Endothelial cell of umbilical vein (primary cell): Measurements from ENCODE around the gene BCL7A. TPM values are rescaled to one million over a fixed set of nuclear protein-coding genes. Genes with fewer than 3 reads are reported as not detected.

Experiments used
- BruUV-seq: library from RNA; stranded (reverse); fragments of 400-500 nt; replicated peaks from 2 replicates; lab custom pipeline; 2021; lab: Mats Ljungman, UMichigan
- CTCF ChIA-PET: fragments of 300-600, 350-600 bp; sonication (Branson Sonifier 250); formaldehyde crosslinking; loops from one replicate; lab custom pipeline; 2021; ENCODE audit warnings: antibody characterized with exemption, inconsistent platforms; lab: Charles Lee
- POLR2A ChIA-PET: fragments of 300-600, 350-600 bp; sonication (Branson Sonifier 250); formaldehyde crosslinking; loops from one replicate; lab custom pipeline; 2021; ENCODE audit warnings: antibody characterized with exemption, inconsistent platforms; lab: Charles Lee
- DNase-seq: peaks from one replicate; pipeline ENCODE4 v3.0.0-alpha.2; 2011; ENCODE audit warnings: low read depth, low spot score
- FAIRE-seq: peaks from 2 replicates; lab custom pipeline; 2011; peaks lifted over from hg19 to GRCh38; lab: Jason Lieb, UNC
- H2AFZ ChIP-seq: 2 replicates; pipeline ENCODE4 v1.6.0; 2012; ENCODE audit warnings: low read depth, low read length, control low read depth, inconsistent platforms
- H3K27ac ChIP-seq: 2 replicates; pipeline ENCODE4 v1.5.1; 2011; ENCODE audit warnings: low read depth, mild to moderate bottlenecking, control low read depth, low read length, moderate library complexity; ENCODE audit not compliant: insufficient read depth
- H3K27me3 ChIP-seq, 2 experiments: 2 replicates each; pipeline versions ENCODE4 v1.6.0 to v1.6.1; 2011; ENCODE audit warnings: low read length in 2 of 2, mixed read lengths in 1 of 2; ENCODE audit not compliant: control insufficient read depth in 2 of 2, insufficient read depth in 2 of 2
- H3K36me3 ChIP-seq, 2 experiments: 2 replicates in 1 of 2; 3 replicates in 1 of 2; pipeline ENCODE4 v1.5.1; 2011; ENCODE audit warnings: low read length in 2 of 2, mild to moderate bottlenecking in 1 of 2, moderate library complexity in 1 of 2; ENCODE audit not compliant: control insufficient read depth in 2 of 2, insufficient read depth in 2 of 2; ENCODE audit errors: extremely low read depth in 1 of 2
- H3K4me1 ChIP-seq: 3 replicates; pipeline ENCODE4 v1.5.1; 2011; ENCODE audit warnings: mild to moderate bottlenecking, low read length; ENCODE audit not compliant: control insufficient read depth, insufficient read depth; ENCODE audit errors: extremely low read depth
- H3K4me2 ChIP-seq: 2 replicates; pipeline ENCODE4 v1.6.1; 2011; ENCODE audit warnings: low read length, control low read depth, mixed read lengths; ENCODE audit not compliant: insufficient read depth
- H3K4me3 ChIP-seq, 3 experiments: fragments of 200-600 bp in 1 of 3; sonication (generic), shearing (Covaris generic) in 1 of 3; replicated peaks in 1 of 3; 2 replicates each; pipeline ENCODE4 v1.5.1; 2011 to 2016; ENCODE audit warnings: control low read depth in 3 of 3, low read length in 3 of 3, mild to moderate bottlenecking in 2 of 3, inconsistent platforms in 1 of 3, low read depth in 1 of 3, moderate library complexity in 1 of 3; ENCODE audit not compliant: insufficient read depth in 1 of 3
- H3K79me2 ChIP-seq: 2 replicates; pipeline ENCODE4 v1.6.0; 2012; ENCODE audit warnings: low read length, inconsistent platforms; ENCODE audit not compliant: control insufficient read depth, insufficient read depth
- H3K9ac ChIP-seq: replicated peaks from 2 replicates; pipeline ENCODE3; 2011; ENCODE audit warnings: low read length, control low read depth; ENCODE audit not compliant: insufficient read depth; ENCODE audit errors: extremely low read depth
- H3K9me1 ChIP-seq: replicated peaks from 3 replicates; pipeline ENCODE4 v1.6.0; 2011; ENCODE audit warnings: mild to moderate bottlenecking, low read length; ENCODE audit not compliant: control insufficient read depth, insufficient read depth; ENCODE audit errors: extremely low read depth
- H3K9me3 ChIP-seq: replicated peaks from 2 replicates; pipeline ENCODE4 v1.5.1; 2012; ENCODE audit warnings: low read length, inconsistent platforms; ENCODE audit not compliant: control insufficient read depth, insufficient read depth
- H4K20me1 ChIP-seq: replicated peaks from 2 replicates; pipeline ENCODE3; 2011; ENCODE audit warnings: mild to moderate bottlenecking, low read length; ENCODE audit not compliant: control insufficient read depth, insufficient read depth; ENCODE audit errors: extremely low read depth
- EZH2 ChIP-seq: IDR thresholded peaks from 2 replicates; pipeline ENCODE4 v1.6.1; 2012; ENCODE audit warnings: borderline replicate concordance, low read depth, mild to moderate bottlenecking, moderate library complexity, low read length, inconsistent platforms; ENCODE audit not compliant: severe bottlenecking
- FOS ChIP-seq: IDR thresholded peaks from 2 replicates; pipeline ENCODE4 v1.6.1; 2011; ENCODE audit warnings: mild to moderate bottlenecking, low read length, moderate library complexity, borderline replicate concordance; ENCODE audit not compliant: insufficient read depth
- GATA2 ChIP-seq: IDR thresholded peaks from 2 replicates; pipeline ENCODE4 v1.7.0; 2011; ENCODE audit warnings: low read depth, mild to moderate bottlenecking, moderate library complexity, mixed read lengths, low read length; ENCODE audit not compliant: insufficient read length, insufficient read depth
- JUN ChIP-seq: IDR thresholded peaks from 2 replicates; pipeline ENCODE4 v1.6.1; 2011; ENCODE audit warnings: borderline replicate concordance, low read depth; ENCODE audit not compliant: insufficient read length, insufficient read depth
- MYC ChIP-seq: IDR thresholded peaks from one replicate; pipeline ENCODE4 v1.6.1; 2011; ENCODE audit warnings: mild to moderate bottlenecking, low read depth, low read length
- POLR2A ChIP-seq: IDR thresholded peaks from 2 replicates; pipeline ENCODE4 v1.6.1; 2012; ENCODE audit warnings: low read depth, mild to moderate bottlenecking, control low read depth, low read length
- POLR2AphosphoS5 ChIP-seq: IDR thresholded peaks from 2 replicates; pipeline ENCODE4 v1.6.1; 2012; ENCODE audit warnings: low read depth, mild to moderate bottlenecking, control low read depth, low read length, moderate library complexity; ENCODE audit not compliant: insufficient read depth
- dilution Hi-C: fragments of 300-500 bp; cut with MboI; formaldehyde crosslinking; loops from one replicate; pipeline ENCODE4 v1.15.0; 2019; ENCODE audit warnings: low sequenced_read_pairs; ENCODE audit not compliant: extremely low pct_ligation_motif_present
- intact Hi-C: fragments of 100-400 bp; cut with micrococcal nuclease; formaldehyde crosslinking; loops from one replicate; pipeline ENCODE4 v1.10.0; 2022
- polyA plus RNA-seq, 4 experiments: library from polyadenylated mRNA; depleted of rRNA in 3 of 4; stranded (reverse) in 3 of 4; unstranded in 1 of 4; fragments of >200 nt; gene quantifications; 2 replicates each; pipeline versions ENCODE4 v1.2.1 to v1.2.3, GENCODE V29; 2011 to 2012; ENCODE audit warnings: missing spikeins in 1 of 4
- total RNA-seq: library from RNA; stranded (reverse); gene quantifications from 2 replicates; pipeline ENCODE4 v1.2.3, GENCODE V29; 2021
- TF ChIP-seq, protein P1 (sequence below), 2 donors: IDR thresholded peaks; 1 replicate in 1 of 2; 2 replicates in 1 of 2; pipeline ENCODE4 v1.5.1; 2011; ENCODE audit warnings: low read length in 2 of 2, mild to moderate bottlenecking in 2 of 2, moderate library complexity in 2 of 2, control low read depth in 1 of 2, inconsistent platforms in 1 of 2, low read depth in 1 of 2; ENCODE audit not compliant: insufficient read depth in 1 of 2; ENCODE audit errors: extremely low read depth in 1 of 2
- TF ChIP-seq, protein P2 (sequence below): IDR thresholded peaks from 2 replicates; pipeline ENCODE4 v1.6.1; 2011; ENCODE audit not compliant: insufficient read depth, insufficient read length

BCL7A gene
- total and polyA plus RNA-seq, 2 donors (not counting 3 experiments of a cell fraction or from before 2014, with no cell fraction given), result 9.7 to 11.1 TPM

DNA sequence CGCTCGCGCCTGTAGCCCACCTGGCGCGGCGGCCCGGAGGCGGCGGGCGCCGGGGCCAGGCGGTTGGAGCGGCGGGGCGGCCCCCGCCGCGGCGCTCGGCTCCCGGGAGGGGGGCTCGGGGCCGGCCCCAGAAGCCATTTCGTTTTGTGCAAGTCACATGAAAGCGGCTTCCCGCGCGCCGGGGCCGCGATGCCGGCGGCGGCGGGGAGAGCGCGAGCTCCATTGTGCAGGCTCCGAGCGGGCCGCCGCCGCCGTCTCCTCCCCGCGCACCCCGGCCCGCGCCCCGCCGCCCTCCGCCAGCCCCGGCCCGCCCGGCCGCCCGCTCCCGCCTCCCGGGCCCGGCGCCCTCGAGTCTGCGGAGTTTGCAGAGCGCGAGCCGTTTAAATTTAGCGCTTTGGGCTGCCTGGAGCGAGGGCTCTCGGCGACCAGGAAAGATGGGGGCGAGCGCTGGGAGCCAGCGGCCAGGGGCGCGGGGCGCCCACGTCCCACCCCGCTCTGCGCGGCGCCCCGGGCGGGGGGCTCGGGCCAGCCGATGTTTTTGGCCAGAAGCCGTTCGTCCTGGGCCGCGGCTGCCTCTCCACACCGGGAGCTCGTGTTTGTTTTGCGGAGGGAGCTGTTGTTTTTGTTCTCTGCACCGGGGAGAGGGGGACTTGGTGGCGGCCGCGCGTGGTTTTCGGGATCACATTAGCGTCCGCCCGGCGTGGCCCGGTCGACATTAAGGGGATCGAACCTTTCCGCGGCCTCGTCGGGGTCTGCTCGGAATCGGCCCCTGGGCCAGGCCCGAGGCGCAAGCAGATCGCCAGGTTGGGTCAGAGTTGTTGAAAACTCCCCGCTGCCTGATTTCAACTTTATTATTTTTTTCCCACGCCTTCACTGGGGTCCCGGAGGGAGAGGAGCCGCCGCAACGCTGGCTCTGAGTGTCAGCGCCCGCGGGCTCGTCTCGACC lies 982 bp downstream of the BCL7A start:
- Histone ChIP-seq H2AFZ (peak overlapping the region; percentile 80), H3K4me3 (peak overlapping the region; percentile 58 to 78 (median 70)), H3K9me3 (no peaks in the 10 kb centered on the region), H4K20me1 (no peaks in the 10 kb centered on the region), H3K9me1 (no peaks in the 10 kb centered on the region), H3K4me1 (peaks cover 19% of the 10 kb centered on the region), H3K79me2 (peaks cover 18% of the 10 kb centered on the region), H3K36me3 (no peaks in the 10 kb centered on the region), H3K27ac (peak overlapping the region; percentile 46), H3K4me2 (peak overlapping the region; percentile 85), H3K9ac (peak overlapping the region; percentile 80), H3K27me3 (no peaks in the 10 kb centered on the region)
- no peak for DNase-seq
- ChIA-PET POLR2A (no interaction called here), CTCF (interaction anchor here (0.5 to 3.2 kb wide), 6 partner anchors 11 to 726 kb away, joined by 3 to 21 read pairs (median 4); partner anchors contain the start of genes CAMKK2 and CFAP251)
- FAIRE-seq, result peak; percentile 18
- TF ChIP-seq EZH2 (no peak), FOS (no peak), JUN (no peak), POLR2AphosphoS5 (no peak), GATA2 (no peak), MYC (no peak), POLR2A (no peak)
- TF ChIP-seq, protein P1, sequence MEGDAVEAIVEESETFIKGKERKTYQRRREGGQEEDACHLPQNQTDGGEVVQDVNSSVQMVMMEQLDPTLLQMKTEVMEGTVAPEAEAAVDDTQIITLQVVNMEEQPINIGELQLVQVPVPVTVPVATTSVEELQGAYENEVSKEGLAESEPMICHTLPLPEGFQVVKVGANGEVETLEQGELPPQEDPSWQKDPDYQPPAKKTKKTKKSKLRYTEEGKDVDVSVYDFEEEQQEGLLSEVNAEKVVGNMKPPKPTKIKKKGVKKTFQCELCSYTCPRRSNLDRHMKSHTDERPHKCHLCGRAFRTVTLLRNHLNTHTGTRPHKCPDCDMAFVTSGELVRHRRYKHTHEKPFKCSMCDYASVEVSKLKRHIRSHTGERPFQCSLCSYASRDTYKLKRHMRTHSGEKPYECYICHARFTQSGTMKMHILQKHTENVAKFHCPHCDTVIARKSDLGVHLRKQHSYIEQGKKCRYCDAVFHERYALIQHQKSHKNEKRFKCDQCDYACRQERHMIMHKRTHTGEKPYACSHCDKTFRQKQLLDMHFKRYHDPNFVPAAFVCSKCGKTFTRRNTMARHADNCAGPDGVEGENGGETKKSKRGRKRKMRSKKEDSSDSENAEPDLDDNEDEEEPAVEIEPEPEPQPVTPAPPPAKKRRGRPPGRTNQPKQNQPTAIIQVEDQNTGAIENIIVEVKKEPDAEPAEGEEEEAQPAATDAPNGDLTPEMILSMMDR (IDR thresholded peaks at IDR 0.05; ENCODE audit: extremely low read depth in 1 of 2, insufficient read depth in 1 of 2, low read depth in 1 of 2, low read length in 2 of 2), result no peak
- TF ChIP-seq, protein P2, sequence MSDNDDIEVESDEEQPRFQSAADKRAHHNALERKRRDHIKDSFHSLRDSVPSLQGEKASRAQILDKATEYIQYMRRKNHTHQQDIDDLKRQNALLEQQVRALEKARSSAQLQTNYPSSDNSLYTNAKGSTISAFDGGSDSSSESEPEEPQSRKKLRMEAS, result no peak
- intact Hi-C loops, result loop anchor here (1.0 to 5.0 kb wide), 5 partner anchors 30 to 134 kb away; partner anchors contain the start of genes CFAP251, MLXIP and PSMD9
- BruUV-seq, result TSS peak; percentile 49
- dilution Hi-C loops, result no loop called here
